ENCODE measurements around the gene SCARB1.
A peak's percentile ranks its signal among the peaks of the same experiment; 100 is the strongest.

Gene SCARB1

DNA sequence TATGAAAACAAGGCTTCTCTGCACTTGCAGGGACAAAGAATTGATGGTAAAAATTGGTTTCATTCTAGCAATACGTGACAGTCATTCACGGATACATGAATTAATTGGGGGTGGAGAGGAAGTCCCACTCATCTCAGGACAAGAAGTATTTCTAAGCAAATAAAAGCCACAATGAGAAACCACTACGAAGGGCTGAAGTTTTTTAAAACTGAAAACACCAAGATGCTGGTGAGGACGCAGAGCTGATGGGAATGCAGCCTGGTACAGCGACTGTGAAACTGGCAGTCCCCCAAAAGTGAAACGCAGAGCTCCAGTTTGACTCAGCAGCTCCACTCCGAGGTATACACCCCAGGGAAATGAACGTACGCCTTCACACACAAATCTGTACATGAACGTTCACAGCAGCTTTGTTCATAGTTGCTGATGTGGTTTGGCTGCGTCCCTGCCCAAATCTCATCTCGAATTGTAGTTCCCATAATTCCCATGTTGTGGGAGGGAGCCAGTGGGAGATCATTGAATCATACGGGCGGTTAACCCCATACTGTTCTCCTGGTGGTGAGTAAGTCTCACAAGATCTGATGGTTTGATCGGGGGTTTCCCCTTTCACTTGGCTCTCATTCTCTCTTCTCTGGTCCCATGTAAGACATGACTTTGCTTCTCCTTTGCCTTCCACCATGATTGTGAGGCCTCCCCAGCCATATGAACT lies 89.0 kb downstream of the SCARB1 start:
- peaks cover 34% of the 10 kb centered on the region for H3K4me1 ChIP-seq (ENCODE audit: control insufficient read depth, low read length)
- peak overlapping the region; percentile 52 for H3K4me3 ChIP-seq (ENCODE audit: low read length)
- peak overlapping the region; percentile 66 for H3K4me2 ChIP-seq (ENCODE audit: low read length)
- H3K36me3 ChIP-seq (ENCODE audit: control insufficient read depth, low read length), result 0 out of 2 replicates have a peak, but pooled peaks cover 2% of the 10 kb centered on the region
- TF ChIP-seq EZH2phosphoT487 (IDR thresholded peaks at IDR 0.05; ENCODE audit: borderline replicate concordance, low read length), result no peak
- TF ChIP-seq, protein P1, sequence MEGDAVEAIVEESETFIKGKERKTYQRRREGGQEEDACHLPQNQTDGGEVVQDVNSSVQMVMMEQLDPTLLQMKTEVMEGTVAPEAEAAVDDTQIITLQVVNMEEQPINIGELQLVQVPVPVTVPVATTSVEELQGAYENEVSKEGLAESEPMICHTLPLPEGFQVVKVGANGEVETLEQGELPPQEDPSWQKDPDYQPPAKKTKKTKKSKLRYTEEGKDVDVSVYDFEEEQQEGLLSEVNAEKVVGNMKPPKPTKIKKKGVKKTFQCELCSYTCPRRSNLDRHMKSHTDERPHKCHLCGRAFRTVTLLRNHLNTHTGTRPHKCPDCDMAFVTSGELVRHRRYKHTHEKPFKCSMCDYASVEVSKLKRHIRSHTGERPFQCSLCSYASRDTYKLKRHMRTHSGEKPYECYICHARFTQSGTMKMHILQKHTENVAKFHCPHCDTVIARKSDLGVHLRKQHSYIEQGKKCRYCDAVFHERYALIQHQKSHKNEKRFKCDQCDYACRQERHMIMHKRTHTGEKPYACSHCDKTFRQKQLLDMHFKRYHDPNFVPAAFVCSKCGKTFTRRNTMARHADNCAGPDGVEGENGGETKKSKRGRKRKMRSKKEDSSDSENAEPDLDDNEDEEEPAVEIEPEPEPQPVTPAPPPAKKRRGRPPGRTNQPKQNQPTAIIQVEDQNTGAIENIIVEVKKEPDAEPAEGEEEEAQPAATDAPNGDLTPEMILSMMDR (IDR thresholded peaks at IDR 0.05; ENCODE audit: low read depth, low read length, poor library complexity, severe bottlenecking), result no peak
- H3K9me2 ChIP-seq (replicated peaks; ENCODE audit: control insufficient read depth, low read length), result no peaks in the 10 kb centered on the region
- no peaks in the 10 kb centered on the region for H3K79me2 ChIP-seq (ENCODE audit: control insufficient read depth, low read length)
- H3F3A ChIP-seq (ENCODE audit: control insufficient read depth, insufficient read depth), result peaks cover 16% of the 10 kb centered on the region
- peaks cover 38% of the 10 kb centered on the region for H3K27me3 ChIP-seq (ENCODE audit: control insufficient read depth, low read length)
- H3K27ac ChIP-seq (ENCODE audit: low read depth, low read length), result no peak overlapping the region
- H3K9me3 ChIP-seq (ENCODE audit: control insufficient read depth, insufficient read depth, low read length), result no peaks in the 10 kb centered on the region
- no peaks in the 10 kb centered on the region for H4K20me1 ChIP-seq (ENCODE audit: control insufficient read depth, insufficient read depth, low read depth, low read length)

GRCh38 chr12:124774054-124774461 lies 89.6 kb downstream of the SCARB1 start:
- peaks cover 16% of the 10 kb centered on the region for H3F3A ChIP-seq (ENCODE audit: control insufficient read depth, insufficient read depth)
- no peaks in the 10 kb centered on the region; the same call in 1 of the 2 replicates for H4K20me1 ChIP-seq (ENCODE audit: control insufficient read depth, insufficient read depth, low read depth, low read length)
- H3K27ac ChIP-seq (ENCODE audit: low read depth, low read length), result no peak overlapping the region
- H3K36me3 ChIP-seq (ENCODE audit: control insufficient read depth, low read length), result no peaks in the 10 kb centered on the region
- H3K9me2 ChIP-seq (replicated peaks; ENCODE audit: control insufficient read depth, low read length), result no peaks in the 10 kb centered on the region
- peak overlapping the region; percentile 66 for H3K4me2 ChIP-seq (ENCODE audit: low read length)
- H3K9me3 ChIP-seq (ENCODE audit: control insufficient read depth, insufficient read depth, low read length), result no peaks in the 10 kb centered on the region
- H3K4me1 ChIP-seq (ENCODE audit: control insufficient read depth, low read length), result peaks cover 28% of the 10 kb centered on the region
- H3K27me3 ChIP-seq (ENCODE audit: control insufficient read depth, low read length), result peaks cover 38% of the 10 kb centered on the region
- H3K79me2 ChIP-seq (ENCODE audit: control insufficient read depth, low read length), result no peaks in the 10 kb centered on the region
- peak overlapping the region; percentile 52 for H3K4me3 ChIP-seq (ENCODE audit: low read length)
- no peak for TF ChIP-seq EZH2phosphoT487 (IDR thresholded peaks at IDR 0.05; ENCODE audit: borderline replicate concordance, low read length)
- TF ChIP-seq, protein P1 (IDR thresholded peaks at IDR 0.05; ENCODE audit: low read depth, low read length, poor library complexity, severe bottlenecking), result no peak

DNA sequence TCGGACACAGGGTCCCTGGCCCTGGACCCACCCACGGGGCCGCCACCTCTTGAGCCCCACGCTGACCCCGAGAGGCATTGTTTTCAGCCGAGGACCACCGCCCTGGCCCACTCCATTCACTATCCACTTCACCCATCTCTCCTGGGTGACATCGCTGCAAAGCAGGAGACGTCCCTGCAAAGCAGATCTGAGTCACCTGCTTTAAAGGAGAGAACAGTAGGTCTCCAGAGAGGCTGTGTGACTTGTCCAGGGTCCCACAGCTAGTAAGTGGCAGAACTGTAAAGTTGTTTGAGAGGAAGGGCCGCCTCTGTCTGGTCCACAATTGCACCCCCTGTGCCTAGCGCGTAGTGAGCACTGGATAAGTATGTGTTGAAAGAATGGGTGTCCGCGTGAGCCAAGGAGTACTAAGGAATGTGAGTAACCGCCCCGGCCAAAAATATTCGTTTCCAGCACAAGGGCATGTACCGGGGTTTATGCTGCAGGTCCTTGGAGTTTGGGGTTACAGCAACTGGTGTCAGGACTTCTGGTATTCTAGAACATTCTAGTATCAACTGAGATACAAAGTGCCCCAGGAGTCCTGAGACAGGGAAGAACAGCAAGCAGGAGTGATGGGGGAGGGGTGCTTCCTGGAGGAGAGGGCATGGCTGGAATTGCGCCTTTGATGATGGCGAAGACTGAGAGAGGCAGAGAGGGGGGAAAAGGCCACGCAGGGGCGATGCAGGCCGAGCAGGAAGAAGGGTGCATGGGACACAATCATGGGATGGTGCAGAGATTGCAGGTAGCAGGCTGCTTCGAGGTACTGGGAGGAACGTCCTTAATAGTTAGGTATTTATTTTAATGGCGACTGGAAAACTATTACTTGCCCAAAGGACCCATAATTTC lies 91.1 kb downstream of the SCARB1 start:
- H3K27me3 ChIP-seq (ENCODE audit: control insufficient read depth, low read length), result peaks cover 40% of the 10 kb centered on the region
- no peaks in the 10 kb centered on the region; the same call in 1 of the 2 replicates for H4K20me1 ChIP-seq (ENCODE audit: control insufficient read depth, insufficient read depth, low read depth, low read length)
- peaks cover 16% of the 10 kb centered on the region for H3F3A ChIP-seq (ENCODE audit: control insufficient read depth, insufficient read depth)
- TF ChIP-seq, protein P1 (IDR thresholded peaks at IDR 0.05; ENCODE audit: low read depth, low read length, poor library complexity, severe bottlenecking), result no peak
- no peak for TF ChIP-seq EZH2phosphoT487 (IDR thresholded peaks at IDR 0.05; ENCODE audit: borderline replicate concordance, low read length)
- H3K79me2 ChIP-seq (ENCODE audit: control insufficient read depth, low read length), result no peaks in the 10 kb centered on the region
- no peaks in the 10 kb centered on the region for H3K36me3 ChIP-seq (ENCODE audit: control insufficient read depth, low read length)
- H3K4me2 ChIP-seq (ENCODE audit: low read length), result no peak overlapping the region
- H3K4me3 ChIP-seq (ENCODE audit: low read length), result no peak overlapping the region
- H3K4me1 ChIP-seq (ENCODE audit: control insufficient read depth, low read length), result peaks cover 28% of the 10 kb centered on the region
- no peak overlapping the region for H3K27ac ChIP-seq (ENCODE audit: low read depth, low read length)
- H3K9me2 ChIP-seq (replicated peaks; ENCODE audit: control insufficient read depth, low read length), result no peaks in the 10 kb centered on the region
- H3K9me3 ChIP-seq (ENCODE audit: control insufficient read depth, insufficient read depth, low read length), result no peaks in the 10 kb centered on the region
